ENCODE results near the gene TTC21B.

Gene TTC21B

GRCh38 chr2:165827016-165827920 lies 126.3 kb downstream of the TTC21B start:
- DNase-seq = peak; percentile 1

GRCh38 chr2:165825041-165825440 lies 128.5 kb downstream of the TTC21B start:
- peak; percentile 67 for DNase-seq
